Endodermal cell (in vitro differentiated cells): ENCODE results near the gene CNTNAP5. TPM values are rescaled to one million over a fixed set of nuclear protein-coding genes. Genes with fewer than 3 reads are reported as not detected.

Experiments
- DNase-seq: peaks from one replicate; pipeline ENCODE4 v3.0.0-alpha.2; 2017
- H3K27ac ChIP-seq: 2 replicates; pipeline ENCODE4 v1.5.1; 2013; ENCODE audit warnings: mild to moderate bottlenecking, low read depth, low read length, moderate library complexity
- H3K27me3 ChIP-seq: 2 replicates; pipeline ENCODE4 v1.6.1; 2013; ENCODE audit warnings: mild to moderate bottlenecking, low read length, moderate library complexity; ENCODE audit not compliant: insufficient read depth, control insufficient read depth, poor library complexity, severe bottlenecking
- H3K36me3 ChIP-seq: 2 replicates; pipeline ENCODE4 v1.7.0; 2013; ENCODE audit warnings: mild to moderate bottlenecking, low read length, moderate library complexity; ENCODE audit not compliant: control insufficient read depth, insufficient read depth
- H3K4me1 ChIP-seq: one replicate; pipeline ENCODE4 v1.7.0; 2013; ENCODE audit warnings: low read length; ENCODE audit not compliant: control insufficient read depth, insufficient read depth
- H3K4me3 ChIP-seq: 2 replicates; pipeline ENCODE4 v1.5.1; 2013; ENCODE audit warnings: mild to moderate bottlenecking, low read length, moderate library complexity
- H3K9ac ChIP-seq: 2 replicates; pipeline ENCODE4 v1.6.1; 2013; ENCODE audit warnings: mild to moderate bottlenecking, low read length, moderate library complexity; ENCODE audit not compliant: poor library complexity, severe bottlenecking; ENCODE audit errors: extremely low read depth
- H3K9me3 ChIP-seq: 2 replicates; pipeline ENCODE4 v1.6.1; 2013; ENCODE audit warnings: mild to moderate bottlenecking, low read length, moderate library complexity; ENCODE audit not compliant: control insufficient read depth
- H3K27ac Mint-ChIP-seq: 2 replicates; pipeline ENCODE4 v1.8.0; 2020; ENCODE audit warnings: mixed read lengths
- H3K27me3 Mint-ChIP-seq: 2 replicates; pipeline ENCODE4 v1.8.0; 2021; ENCODE audit warnings: mild to moderate bottlenecking, mixed read lengths; ENCODE audit not compliant: insufficient read depth
- H3K36me3 Mint-ChIP-seq: 2 replicates; pipeline ENCODE4 v1.8.0; 2020; ENCODE audit warnings: low read depth, mixed read lengths
- H3K4me1 Mint-ChIP-seq: 2 replicates; pipeline ENCODE4 v1.8.0; 2020; ENCODE audit warnings: mixed read lengths
- H3K4me3 Mint-ChIP-seq: 2 replicates; pipeline ENCODE4 v1.8.0; 2020; ENCODE audit warnings: mild to moderate bottlenecking, moderate library complexity, mixed read lengths
- H3K9me3 Mint-ChIP-seq: 2 replicates; pipeline ENCODE4 v1.8.0; 2020; ENCODE audit warnings: mild to moderate bottlenecking, mixed read lengths
- CTCF ChIP-seq: fragments of 200-600 bp; sonication (generic); conservative IDR thresholded peaks from 2 replicates; pipeline ENCODE4 v1.5.0; 2021; ENCODE audit warnings: antibody characterized with exemption, mild to moderate bottlenecking
- WGBS, 2 experiments: methylation state at CpG; one replicate each; pipeline versions ENCODE4 v1.1.5 to v1.1.7; 2013; ENCODE audit warnings: missing lambda C conversion rate in 2 of 2, mixed read lengths in 1 of 2; ENCODE audit not compliant: insufficient coverage in 1 of 2, insufficient read length in 1 of 2; 5-methylcytosine and 5-hydroxymethylcytosine counted together
- total RNA-seq, 2 donors: library from RNA; stranded (reverse); fragmentation: NEBNext Ultra II Directional in 1 of 2; extraction: Animal tissue kit (Norgen Biotek cat#: 25700) in 1 of 2; gene quantifications; 2 replicates in 1 of 2; 3 replicates in 1 of 2; pipeline ENCODE4 v1.2.1, GENCODE V29; 2021

CNTNAP5 gene
- total RNA-seq, 2 donors from 2014 or later = 0.70 to 4.4 TPM

- DNase-seq = no peak
- 80 to 85% methylated on average over 4 to 5 of the region's 5 CpGs for WGBS, 2 experiments
- Histone ChIP-seq H3K9me3 (no peaks in the 10 kb centered on the region), H3K4me3 (no peak overlapping the region), H3K9ac (no peak overlapping the region), H3K27me3 (no peaks in the 10 kb centered on the region), H3K27ac (no peak overlapping the region), H3K4me1 (no peaks in the 10 kb centered on the region), H3K36me3 (no peaks in the 10 kb centered on the region)
- TF ChIP-seq CTCF = no peak
- H3K27me3 Mint-ChIP-seq = no peaks in the 10 kb centered on the region
- H3K4me3 Mint-ChIP-seq = no peak overlapping the region
- H3K36me3 Mint-ChIP-seq = no peaks in the 10 kb centered on the region
- H3K9me3 Mint-ChIP-seq = no peaks in the 10 kb centered on the region
- no peak overlapping the region for H3K27ac Mint-ChIP-seq
- H3K4me1 Mint-ChIP-seq = no peaks in the 10 kb centered on the region
Observed at GRCh38 chr2:124911560-124911959, 886.5 kb downstream of the CNTNAP5 start.

GRCh38 chr2:124913868-124914267 is 888.8 kb downstream of the CNTNAP5 start:
- Histone ChIP-seq H3K4me1 (no peaks in the 10 kb centered on the region), H3K27ac (no peak overlapping the region), H3K9ac (no peak overlapping the region), H3K9me3 (no peaks in the 10 kb centered on the region), H3K36me3 (no peaks in the 10 kb centered on the region), H3K4me3 (no peak overlapping the region), H3K27me3 (no peaks in the 10 kb centered on the region)
- Mint-ChIP-seq H3K4me1 (no peaks in the 10 kb centered on the region), H3K9me3 (no peaks in the 10 kb centered on the region), H3K4me3 (no peak overlapping the region), H3K27ac (no peak overlapping the region), H3K27me3 (no peaks in the 10 kb centered on the region), H3K36me3 (no peaks in the 10 kb centered on the region)
- no peak for TF ChIP-seq CTCF
- 90 to 94% methylated on average over 7 to 9 of the region's 9 CpGs for WGBS, 2 experiments
- no peak for DNase-seq

GRCh38 chr2:124915567-124915966 is 890.5 kb downstream of the CNTNAP5 start:
- Mint-ChIP-seq H3K9me3 (no peaks in the 10 kb centered on the region), H3K4me3 (no peak overlapping the region), H3K36me3 (no peaks in the 10 kb centered on the region), H3K27me3 (no peaks in the 10 kb centered on the region), H3K4me1 (no peaks in the 10 kb centered on the region), H3K27ac (no peak overlapping the region)
- Histone ChIP-seq H3K9me3 (no peaks in the 10 kb centered on the region), H3K27ac (no peak overlapping the region), H3K9ac (no peak overlapping the region), H3K27me3 (no peaks in the 10 kb centered on the region), H3K4me3 (no peak overlapping the region), H3K4me1 (no peaks in the 10 kb centered on the region), H3K36me3 (no peaks in the 10 kb centered on the region)
- TF ChIP-seq CTCF = peak; percentile 53
- no peak for DNase-seq
- 80 to 88% methylated on average over 1 of the region's 1 CpG for WGBS, 2 experiments
